SIG-M5 (cell line): ENCODE measurements around the gene SMYD1.

Experiments
- DNase-seq: peaks from one replicate; lab custom pipeline; 2025; lab: John Stamatoyannopoulos, UW

The SMYD1 gene

DNA sequence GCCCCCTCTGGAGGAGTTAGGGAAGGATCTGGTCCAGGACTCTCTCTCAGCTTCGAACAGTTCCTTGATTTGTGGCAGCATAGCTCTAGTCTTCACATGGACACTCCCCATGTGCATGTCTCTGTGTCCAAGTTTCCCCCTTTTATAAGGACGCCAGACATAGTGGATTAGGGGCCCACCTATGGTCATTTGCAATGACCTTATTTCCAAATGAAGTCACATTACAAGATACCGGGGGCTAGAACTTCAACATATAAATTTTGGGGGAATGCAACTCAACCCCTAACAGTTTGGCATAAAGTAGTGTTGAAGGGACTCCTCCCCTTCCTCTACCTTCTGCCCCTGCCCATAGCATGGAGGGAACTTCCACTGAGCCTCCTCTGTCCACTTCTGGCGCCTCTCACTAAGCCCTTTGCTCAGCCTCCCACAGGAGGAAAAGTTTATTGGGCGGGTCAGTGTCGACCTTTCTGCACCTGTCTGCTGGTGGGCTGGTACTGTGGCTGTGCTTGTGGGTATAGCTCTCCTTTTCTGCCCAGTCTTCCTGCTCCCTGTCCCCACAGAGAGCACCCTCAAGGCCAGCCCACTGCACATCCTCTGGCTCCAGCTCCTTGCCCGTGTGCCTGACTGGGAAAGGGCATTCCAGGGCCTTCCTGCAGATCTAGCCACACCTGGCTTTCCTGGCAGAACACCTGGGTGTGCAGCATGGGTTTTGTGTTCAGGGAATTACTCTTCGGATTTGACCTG lies 54.7 kb downstream of the SMYD1 start:
- DNase-seq = no peak

DNA sequence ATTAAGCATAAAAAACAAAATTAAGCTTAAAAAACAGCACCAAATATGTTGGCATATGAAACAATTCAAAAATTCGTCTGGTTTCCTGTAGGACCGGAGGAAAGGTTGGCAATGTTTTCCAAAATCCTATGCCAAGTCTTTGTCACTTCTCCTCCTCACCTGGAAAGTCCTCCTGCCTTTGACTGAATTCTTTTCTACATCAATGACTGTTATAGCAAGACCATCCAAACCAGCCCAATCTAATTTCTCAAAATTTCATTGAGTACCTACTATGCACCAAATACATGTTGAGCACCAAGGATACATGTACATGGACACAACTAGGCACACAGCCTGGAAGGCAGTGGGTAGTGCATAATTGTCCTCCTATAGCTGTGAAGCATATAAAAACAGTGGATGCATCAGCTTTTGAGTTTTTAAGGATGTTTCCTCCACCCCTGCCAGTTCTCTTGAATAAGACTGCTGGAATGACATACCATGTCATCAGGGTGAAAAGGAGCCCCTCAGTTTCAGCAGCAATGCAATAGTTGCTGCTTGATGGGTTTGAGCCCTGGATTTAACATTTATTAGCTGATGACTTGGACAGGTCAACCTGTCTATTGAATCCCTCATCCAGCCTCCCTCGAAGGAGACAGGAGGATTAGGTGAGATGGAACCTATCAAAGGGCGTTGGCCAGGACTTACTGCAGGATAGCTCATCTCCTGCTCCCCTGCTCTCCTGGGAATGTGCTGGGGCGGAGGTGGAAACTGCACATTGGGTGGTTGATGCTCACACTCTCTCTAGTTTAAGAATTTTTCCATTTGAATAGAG lies 55.7 kb downstream of the SMYD1 start:
- DNase-seq = no peak

DNA sequence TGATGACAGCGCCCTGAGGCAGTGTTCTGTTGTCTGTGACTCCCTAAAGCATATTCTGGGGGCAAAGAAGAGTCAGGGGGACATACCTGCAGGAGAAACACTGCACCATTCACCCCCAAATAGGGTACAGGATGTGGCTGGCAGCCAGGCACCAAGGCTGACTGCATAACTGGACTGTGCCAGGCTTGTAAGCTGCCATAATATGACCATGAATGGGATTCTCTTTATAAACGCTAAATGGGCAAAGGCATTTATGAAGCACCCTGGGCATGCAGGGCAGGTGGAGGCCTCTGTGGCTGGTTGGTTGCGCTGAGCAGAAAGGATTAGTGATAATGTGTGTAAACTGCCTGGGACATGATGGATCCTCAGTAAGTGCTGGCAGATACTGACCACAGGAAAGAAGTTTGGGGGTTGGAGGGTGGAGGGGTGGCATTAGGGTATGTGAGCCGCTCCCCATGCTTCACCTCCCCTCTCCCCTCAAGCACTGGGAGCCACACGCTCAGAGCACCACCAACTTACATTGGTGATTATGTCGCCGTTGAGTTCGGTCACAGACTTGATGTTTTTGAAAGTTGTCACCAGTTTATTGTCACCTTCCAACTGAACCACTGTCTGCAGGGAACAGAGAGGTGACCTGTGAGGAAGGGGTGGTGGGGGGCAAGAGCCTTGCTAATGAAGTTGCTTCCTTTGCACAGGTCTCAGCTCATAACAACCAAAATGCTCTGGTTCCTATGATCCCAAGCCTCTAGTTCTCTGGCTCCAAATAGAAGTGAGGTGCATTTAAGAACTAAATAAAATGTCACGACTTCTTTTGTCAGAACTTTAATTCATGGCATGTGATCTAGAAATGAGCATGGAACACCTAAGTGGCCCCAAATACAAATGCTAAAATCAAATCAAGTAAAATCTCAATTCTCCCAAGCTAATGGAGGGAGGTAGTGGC lies 56.6 kb downstream of the SMYD1 start:
- no peak for DNase-seq

DNA sequence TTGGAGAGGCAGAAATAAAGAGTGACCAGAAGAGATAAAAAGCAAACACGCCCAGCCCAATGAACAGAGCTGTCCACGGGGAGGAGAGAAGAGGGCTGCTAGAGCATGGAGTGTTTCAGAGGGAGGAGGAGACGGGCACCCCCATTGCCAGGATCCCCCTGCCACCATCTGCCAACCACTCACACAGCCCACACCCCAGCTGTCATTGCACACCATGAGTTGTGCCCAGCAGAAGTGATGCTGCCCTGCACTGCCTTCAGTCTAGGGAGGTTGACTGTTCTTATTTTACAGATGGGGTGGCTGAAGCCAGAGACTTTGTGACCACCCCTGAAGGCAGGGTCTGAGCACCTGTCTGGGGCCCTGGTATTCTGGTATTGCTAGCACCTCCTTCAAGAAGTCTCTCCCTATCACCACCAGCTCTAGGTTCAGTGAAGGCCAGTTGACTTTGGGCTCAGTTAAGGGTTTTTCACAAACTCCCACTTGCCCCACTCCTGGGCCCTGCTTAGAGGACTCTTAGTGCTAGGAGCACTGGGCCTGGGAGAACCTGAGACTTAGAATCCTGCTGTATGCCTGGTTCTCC lies 57.8 kb downstream of the SMYD1 start:
- no peak for DNase-seq

DNA sequence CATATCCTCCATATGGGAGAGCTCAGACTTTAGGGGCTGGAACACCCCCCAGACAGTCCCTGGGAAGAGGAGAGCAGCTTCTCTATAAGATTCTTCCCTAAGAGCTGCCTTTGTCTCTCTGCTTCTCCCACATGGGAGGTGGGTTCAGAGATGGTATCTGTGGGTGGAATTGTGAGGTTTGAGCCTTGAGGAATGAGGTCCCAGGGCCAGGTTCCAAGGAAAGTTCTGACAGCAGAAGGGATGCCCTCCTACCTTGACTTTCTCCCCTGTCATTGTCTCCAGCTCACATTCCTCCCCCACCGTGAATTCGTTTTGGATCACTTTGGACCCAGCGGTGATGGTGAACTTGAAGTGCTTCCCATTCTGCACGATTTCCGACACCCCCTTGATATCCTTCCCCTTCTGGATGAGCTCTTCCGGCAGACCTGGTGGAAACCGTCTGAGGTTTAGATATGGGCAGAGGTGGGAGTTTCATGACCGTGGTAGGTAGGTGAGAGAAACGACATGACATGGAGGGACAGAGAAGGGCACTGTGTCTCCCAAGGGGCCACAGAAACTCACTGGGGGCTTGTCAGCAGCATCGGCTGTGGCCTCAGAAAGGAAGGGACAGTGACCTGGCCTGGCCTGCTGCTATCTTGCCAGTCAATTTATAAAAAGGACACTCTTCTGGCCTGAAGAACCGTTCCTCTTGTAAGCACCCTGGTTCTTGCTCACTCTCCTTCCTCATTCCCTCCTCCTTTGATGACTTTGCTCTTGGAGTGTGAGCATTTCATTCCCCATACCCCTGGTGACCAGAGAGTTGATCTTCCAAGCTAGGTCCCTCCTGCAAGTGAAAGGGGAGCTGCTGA lies 58.5 kb downstream of the SMYD1 start:
- no peak for DNase-seq

DNA sequence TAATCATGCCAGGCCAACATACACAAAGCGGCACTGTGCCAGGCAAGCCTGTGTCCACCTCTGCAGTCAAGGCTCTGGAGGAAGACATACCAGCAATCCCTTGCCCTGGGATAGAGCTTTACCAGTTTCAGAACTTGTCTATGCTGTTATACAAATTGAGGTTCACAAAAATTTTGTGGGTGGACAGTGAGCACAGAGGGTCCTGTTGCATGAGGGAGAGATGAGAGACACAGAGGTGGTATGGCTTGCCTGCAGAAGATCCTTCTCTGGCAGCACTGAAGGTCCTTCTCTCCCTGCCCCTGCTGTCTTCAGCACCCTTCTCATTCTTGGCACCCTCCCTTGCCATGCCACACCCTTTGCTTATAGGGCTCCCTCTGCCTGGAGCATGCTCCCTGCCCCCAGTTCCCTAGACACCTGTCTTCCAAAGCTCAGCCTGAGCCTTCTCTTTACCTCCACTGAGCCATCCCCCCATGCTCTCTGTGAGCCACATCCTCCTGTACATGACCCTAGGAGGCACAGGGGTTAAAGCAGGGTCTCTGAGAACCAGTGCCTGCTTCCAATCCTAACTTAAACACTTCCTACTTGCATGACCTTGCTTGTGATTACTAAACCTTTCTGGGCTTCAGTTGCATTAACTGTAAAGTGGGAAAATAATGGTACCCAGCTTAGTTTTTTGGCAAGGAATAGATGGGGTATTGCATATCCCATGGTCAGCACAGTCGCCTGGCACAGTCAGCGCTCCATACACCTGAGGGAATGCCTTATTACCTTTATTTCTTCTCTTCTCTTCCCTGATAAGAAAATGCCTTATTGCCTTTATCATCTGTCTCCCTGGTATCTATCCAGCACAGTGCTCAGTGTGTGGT lies 59.4 kb downstream of the SMYD1 start:
- DNase-seq = no peak

DNA sequence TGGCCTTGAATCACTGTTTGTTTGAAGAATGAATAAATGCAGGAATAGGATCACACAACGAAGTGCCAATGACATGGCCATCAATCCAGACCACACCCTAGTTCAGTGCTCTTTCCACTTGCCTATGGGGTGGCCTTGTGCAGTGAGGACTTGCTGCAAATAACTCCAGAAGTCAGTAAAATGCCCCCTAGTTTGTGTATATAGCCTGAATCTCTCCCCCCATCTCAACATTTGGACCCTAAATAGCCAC lies 59.9 kb downstream of the SMYD1 start:
- DNase-seq = no peak

DNA sequence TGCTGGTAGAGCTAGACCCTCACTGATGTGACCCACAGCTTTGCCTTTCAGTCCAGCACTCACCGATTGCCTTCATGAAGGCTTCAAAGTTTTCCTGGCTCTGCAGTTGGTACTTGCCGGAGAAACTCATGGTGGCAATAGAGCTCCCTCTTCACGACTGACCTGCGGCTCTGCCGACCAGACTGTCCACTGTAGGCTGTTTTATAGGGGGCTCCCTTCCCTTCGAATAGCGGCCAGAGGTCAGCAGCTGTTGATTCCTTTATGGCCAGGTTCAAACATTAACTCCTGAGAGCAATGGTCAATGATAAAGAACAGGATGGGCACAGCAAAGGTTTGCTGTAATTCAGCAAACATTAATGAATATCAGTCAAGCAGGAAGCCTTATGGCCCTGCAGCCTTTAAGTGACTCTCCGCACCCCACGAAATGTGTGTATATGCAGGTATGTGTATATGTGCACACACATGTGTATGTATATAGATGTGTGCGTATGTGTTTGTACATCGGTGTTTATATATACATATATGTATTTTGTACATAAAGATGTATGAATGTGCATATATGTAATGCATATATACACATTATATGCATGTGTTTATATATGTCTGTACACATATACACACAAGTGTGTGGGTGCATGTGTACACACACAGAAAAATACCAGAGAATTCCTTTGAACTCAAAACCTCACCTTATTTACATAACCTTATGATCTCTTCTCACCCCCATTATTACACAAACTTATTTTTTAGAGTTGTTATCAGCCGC lies 60.4 kb downstream of the SMYD1 start, which contains the start of gene FABP1:
FABP1 (minus strand) TSS at position 175 of the 766 bp plus-strand sequence; CDS start at position 130, 45 bp downstream.
- DNase-seq = no peak

DNA sequence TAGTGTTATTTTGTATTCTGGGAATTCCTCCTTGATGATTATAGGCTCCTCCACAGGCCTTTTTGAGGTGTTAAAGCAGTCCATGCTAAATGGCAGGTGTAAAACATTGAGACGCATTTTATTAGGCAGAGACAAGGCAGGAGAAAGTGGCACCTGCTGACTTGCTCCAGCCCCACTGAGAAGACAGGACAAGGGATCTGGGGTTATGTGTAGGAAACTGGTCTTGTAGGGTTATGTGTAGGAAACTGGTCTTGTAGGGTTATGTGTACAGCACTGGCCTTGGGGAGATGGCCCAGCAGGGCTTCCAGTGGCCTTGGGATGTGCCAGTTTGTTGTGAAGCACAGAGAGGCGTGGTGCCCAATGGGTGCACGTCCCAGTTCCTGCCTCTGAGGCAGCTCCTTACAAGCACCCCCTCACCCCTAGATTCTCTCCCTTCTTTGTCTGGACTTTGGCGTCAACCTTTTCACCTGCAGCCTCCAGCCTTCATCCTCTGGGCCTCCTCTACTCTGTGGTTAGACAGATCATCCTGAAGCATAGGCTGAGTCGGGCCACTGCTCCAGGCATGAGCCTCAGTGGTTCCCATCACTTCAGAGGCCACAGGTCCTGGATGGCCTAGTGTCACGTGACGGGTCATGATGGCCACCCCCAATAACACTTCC lies 61.2 kb downstream of the SMYD1 start:
- DNase-seq = no peak

DNA sequence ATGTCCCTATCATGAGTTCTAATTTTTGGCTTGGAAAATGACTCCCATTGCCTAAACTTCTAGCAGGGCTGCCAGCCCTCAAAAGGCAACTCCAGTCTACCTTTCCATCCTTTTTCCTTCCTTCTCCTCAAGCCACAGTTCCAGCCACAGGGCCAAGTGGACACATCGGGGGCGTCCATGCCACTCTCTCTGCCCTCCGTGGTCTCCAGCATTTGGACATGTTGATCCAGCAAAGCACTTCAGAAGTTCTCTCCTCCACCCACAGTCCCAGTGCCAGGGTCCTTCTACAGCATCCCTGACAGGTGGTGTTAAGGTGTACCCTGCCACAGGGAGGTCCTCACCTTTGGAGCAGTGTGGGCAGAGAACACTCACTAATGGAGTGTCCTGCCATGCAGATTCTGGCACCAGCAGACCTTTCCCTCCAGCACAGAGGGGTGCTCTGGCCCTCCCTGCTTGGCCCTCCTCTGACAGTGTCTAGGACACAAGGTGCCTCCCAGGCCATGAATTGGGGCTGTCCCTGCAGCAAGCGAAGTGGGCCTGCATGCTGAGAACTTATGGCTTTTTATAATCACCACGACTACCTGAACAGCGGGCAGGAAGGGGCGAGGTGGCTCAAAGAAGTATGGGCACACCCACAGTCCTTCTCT lies 61.8 kb downstream of the SMYD1 start:
- DNase-seq = no peak

DNA sequence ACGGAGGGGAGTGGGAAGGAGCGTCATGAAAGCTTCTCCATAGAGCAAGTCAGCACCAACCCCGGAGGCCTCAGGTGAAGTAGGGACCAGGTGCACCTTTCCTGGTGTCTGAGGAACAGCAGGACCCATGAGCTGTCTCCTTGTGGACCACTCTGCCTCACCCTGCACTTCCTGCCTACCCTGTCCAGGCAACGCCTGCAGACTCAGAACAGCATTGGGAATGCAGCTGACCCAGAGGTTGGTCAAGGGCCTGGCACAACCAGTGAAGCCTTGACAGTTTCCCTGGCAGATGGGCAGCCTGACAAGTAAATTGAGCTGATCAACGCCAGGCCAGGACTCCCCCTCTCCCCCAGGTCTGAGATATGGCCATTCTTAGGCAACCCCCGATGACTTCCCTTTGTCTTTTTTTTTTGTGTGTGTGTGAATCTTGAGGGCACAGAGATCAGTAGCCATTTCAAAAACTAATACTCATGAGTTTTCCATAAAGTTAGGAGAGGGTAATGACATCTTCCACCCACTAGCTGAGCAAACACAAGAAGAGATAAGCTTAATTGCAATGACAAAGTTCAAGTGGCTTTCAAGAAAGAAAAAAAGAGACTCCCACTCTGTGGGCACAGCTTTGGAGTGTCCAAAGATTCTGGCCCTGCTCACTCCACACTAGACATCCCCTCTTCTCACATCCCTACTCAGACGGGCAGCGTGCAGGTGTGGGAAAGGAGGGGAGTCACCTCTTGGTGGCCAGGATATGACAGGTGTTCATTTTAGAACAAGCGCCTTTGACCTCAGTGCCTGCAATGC lies 63.8 kb downstream of the SMYD1 start:
- DNase-seq = no peak

DNA sequence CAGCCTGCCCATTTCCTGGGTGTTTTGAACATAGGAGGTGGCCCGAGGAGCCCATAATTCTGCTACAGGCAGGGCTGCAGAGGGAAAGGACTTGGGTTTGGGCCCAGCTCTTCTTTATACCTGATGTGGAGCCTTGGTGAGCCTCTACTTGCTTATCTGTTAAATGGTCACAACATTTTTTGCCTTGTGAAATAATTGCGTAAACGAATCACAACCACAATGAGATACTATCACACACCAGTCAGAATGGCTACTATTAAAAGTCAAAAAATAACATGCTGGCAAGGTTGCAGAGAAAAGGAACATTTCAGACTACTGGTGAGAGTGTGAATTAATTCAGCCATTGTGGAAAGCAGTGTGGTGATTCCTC lies 64.4 kb downstream of the SMYD1 start:
- DNase-seq = no peak

DNA sequence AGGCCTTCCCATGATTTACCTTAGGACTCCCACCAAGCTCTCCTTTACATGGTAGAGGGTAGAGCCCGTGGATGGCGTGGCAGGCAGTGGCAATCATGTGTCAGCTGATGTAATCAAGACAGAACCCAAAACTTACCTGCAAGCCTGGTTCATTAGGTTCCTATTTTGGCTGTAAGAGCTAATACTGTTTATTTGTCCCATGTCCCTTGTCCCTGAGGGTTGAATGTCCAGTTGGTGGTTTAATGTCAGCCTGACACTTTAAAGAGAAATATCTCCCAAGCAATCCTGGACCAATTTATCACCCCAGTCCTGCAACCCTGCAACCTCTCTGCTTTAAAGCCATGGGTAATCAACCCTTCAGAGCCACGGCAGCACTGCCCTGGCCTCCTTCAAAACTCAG lies 66.2 kb downstream of the SMYD1 start:
- no peak for DNase-seq

DNA sequence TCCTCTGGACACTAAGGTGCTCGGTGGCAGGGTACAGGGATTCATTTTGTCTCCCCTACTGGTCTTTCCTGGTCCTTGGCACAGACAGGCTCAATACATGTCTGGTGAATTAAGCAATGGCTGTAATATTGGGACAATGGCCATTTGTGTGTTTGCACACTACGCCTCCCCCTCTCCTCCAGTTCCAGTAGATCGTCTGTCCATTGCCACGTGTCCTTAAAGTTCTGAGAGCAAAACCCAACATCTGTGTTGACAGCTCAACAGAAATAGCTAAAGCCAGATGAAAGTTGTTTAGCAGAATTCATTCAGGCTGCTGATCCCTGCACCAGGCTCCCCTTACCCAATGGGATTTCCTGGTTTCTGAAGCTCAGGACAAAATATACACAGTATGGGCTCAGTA lies 69.2 kb downstream of the SMYD1 start:
- DNase-seq = no peak

DNA sequence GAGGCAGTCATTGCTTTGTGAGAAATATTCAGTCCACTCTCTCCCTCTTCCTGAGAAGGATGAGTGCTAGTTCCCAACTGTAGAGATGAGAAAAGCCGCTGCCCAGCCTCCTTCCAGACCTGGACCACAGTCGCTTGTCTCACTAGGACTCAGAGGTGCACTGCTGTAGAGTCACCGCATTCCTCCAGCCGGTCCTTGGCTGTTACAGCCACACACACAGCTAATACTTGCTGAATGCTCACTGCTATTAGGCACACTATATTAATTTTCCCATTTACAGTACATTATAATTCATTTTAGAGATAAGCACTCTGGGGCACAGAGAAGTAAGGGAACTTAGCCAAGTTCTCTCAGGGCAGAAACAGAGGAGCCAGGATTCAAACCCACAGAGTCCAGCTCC lies 70.2 kb downstream of the SMYD1 start:
- no peak for DNase-seq

DNA sequence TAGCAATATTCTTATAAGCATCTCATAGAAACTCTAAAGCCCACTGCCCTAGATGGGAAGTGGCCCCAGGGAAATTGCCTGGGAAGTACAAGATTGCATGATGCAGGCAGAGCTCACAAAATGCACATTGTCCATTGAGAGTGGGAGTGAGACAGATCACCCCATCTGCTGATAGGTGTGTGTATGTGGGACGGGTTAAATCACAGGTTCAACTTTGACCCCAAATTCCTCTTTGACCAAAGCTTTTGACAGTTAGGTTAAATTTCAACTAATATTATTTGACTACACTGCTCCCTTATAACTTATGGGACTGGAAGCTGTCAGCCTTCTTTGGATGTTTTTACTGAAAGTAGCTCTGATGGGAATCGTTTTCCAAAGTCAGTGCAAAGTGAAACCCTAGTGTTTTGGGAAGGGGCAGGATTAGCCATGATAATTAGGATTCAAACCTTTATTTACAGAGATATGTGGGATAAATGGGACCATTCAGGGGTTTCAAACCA lies 71.6 kb downstream of the SMYD1 start:
- no peak for DNase-seq

DNA sequence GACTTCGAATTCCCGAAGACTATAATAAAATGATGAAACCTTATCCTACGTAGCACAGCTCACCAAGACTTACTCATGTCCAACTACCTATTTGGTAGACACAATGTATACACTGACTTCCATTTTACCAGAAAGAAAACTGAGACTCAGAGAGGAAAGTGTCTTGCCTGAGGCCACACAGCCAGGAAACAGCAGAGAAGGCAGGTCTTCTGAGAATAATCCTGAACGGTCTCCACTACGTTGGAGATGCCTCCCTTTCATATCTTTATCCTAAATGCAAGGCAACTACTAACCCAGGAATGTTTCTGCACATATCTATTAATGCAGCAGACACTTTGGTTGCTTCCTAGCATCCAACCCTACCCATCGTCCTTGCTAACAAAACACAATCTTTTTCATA lies 72.2 kb downstream of the SMYD1 start:
- no peak for DNase-seq

DNA sequence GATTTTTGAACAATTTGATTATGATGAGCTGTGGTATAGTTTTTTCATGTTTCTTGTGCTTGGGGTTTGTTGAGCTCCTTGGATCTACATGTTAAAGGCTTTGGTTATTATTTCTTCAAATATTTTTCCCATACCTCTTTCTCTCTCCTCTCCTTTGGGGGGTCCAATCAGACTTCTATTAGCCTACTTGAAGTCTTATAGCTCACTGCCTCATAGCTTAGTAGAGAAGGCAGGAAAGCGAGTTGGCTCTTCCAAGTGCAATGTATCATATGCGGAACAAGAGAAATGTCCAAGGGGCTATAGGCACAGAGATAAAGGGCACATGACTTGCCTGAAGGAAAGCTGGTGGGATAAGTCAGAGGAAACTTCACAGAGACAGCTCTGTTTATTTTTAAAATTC lies 74.3 kb downstream of the SMYD1 start:
- no peak for DNase-seq
